SK-N-SH (cell line): ENCODE measurements around the gene RAP1GAP. TPM values are rescaled to one million over a fixed set of nuclear protein-coding genes. Genes with fewer than 3 reads are reported as not detected.

Source experiments
- CTCF ChIA-PET: fragments of 300-600, 350-600 bp; formaldehyde crosslinking; extraction: SDS; loops from one replicate; lab custom pipeline; 2021; lab: Yijun Ruan, JAX
- POLR2A ChIA-PET: fragments of 350-600 bp; sonication (Branson Sonifier 250); formaldehyde crosslinking; extraction: SDS; loops from one replicate; lab custom pipeline; 2020; ENCODE audit warnings: antibody characterized with exemption, inconsistent platforms; lab: Yijun Ruan, JAX
- DNase-seq: peaks from one replicate; pipeline ENCODE4 v3.0.0; 2012
- H2AFZ ChIP-seq: fragments of 200-600 bp; sonication (generic); 2 replicates; pipeline ENCODE4 v1.8.1; 2016; ENCODE audit warnings: antibody characterized with exemption, mild to moderate bottlenecking, low read depth
- H3F3A ChIP-seq: fragments of 200-600 bp; sonication (generic); replicated peaks from 2 replicates; pipeline ENCODE3; 2016; ENCODE audit warnings: antibody characterized with exemption, mild to moderate bottlenecking; ENCODE audit not compliant: insufficient read depth
- H3K27ac ChIP-seq, 2 experiments: fragments of 200-500 bp in 1 of 2; fragments of 200-600 bp in 1 of 2; sonication (Bioruptor generic) in 1 of 2; sonication (generic), shearing (Covaris generic) in 1 of 2; 2 replicates each; pipeline versions ENCODE4 v1.5.1 to v1.6.1; 2014 to 2016; ENCODE audit warnings: low read depth in 2 of 2, inconsistent platforms in 1 of 2, low read length in 1 of 2, mild to moderate bottlenecking in 1 of 2, mixed read lengths in 1 of 2
- H3K27me3 ChIP-seq: fragments of 200-600 bp; sonication (generic), shearing (Covaris generic); 2 replicates; pipeline ENCODE4 v1.6.1; 2016; ENCODE audit warnings: mixed run types; ENCODE audit not compliant: insufficient read depth
- H3K36me3 ChIP-seq, 2 experiments: fragments of 200-500 bp in 1 of 2; fragments of 200-600 bp in 1 of 2; sonication (Bioruptor generic) in 1 of 2; sonication (generic) in 1 of 2; replicated peaks in 1 of 2; 2 replicates each; pipeline versions ENCODE3 to v1.5.1; 2014 to 2016; ENCODE audit warnings: low read length in 1 of 2, mild to moderate bottlenecking in 1 of 2; ENCODE audit not compliant: insufficient read depth in 2 of 2, control insufficient read depth in 1 of 2
- H3K4me1 ChIP-seq, 2 experiments: fragments of 200-500 bp in 1 of 2; fragments of 200-600 bp in 1 of 2; sonication (Bioruptor generic) in 1 of 2; sonication (generic), shearing (Covaris generic) in 1 of 2; 2 replicates each; pipeline versions ENCODE4 v1.5.1 to v1.6.1; 2014 to 2016; ENCODE audit warnings: low read depth in 1 of 2, low read length in 1 of 2, mixed run types in 1 of 2; ENCODE audit not compliant: insufficient read depth in 2 of 2, control insufficient read depth in 1 of 2
- H3K4me2 ChIP-seq: fragments of 200-600 bp; sonication (generic), shearing (Covaris generic); 2 replicates; pipeline ENCODE4 v1.6.1; 2017; ENCODE audit warnings: mixed run types
- H3K4me3 ChIP-seq, 2 experiments: fragments of 200-500 bp in 1 of 2; fragments of 200-600 bp in 1 of 2; sonication (Bioruptor generic) in 1 of 2; sonication (generic), shearing (Covaris generic) in 1 of 2; 2 replicates each; pipeline versions ENCODE4 v1.5.1 to v1.8.1; 2014 to 2016; ENCODE audit warnings: low read depth in 2 of 2, inconsistent platforms in 1 of 2, low read length in 1 of 2, mild to moderate bottlenecking in 1 of 2, mixed read lengths in 1 of 2, moderate library complexity in 1 of 2
- H3K79me2 ChIP-seq: fragments of 200-600 bp; sonication (generic); 2 replicates; pipeline ENCODE4 v1.8.1; 2017; ENCODE audit warnings: mild to moderate bottlenecking; ENCODE audit not compliant: insufficient read depth
- H3K9ac ChIP-seq: fragments of 200-600 bp; sonication (generic); 2 replicates; pipeline ENCODE4 v1.6.1; 2017; ENCODE audit warnings: mixed run types
- H3K9me2 ChIP-seq: fragments of 200-600 bp; sonication (generic); 2 replicates; pipeline ENCODE4 v1.6.1; 2017; ENCODE audit warnings: mixed run types
- H3K9me3 ChIP-seq: fragments of 200-600 bp; sonication (generic); 2 replicates; pipeline ENCODE4 v1.6.1; 2017; ENCODE audit warnings: mixed run types, mild to moderate bottlenecking, moderate library complexity
- H4K20me1 ChIP-seq: fragments of 200-600 bp; sonication (generic); 2 replicates; pipeline ENCODE4 v1.6.1; 2017; ENCODE audit warnings: mild to moderate bottlenecking, mixed run types; ENCODE audit not compliant: insufficient read depth
- ELF1 ChIP-seq: IDR thresholded peaks from 2 replicates; pipeline ENCODE4 v1.4.0; 2012
- EZH2phosphoT487 ChIP-seq: fragments of 200-600 bp; sonication (generic); IDR thresholded peaks from 2 replicates; pipeline ENCODE4 v1.6.1; 2017; ENCODE audit warnings: low read depth, mixed run types, mild to moderate bottlenecking, antibody characterized with exemption, moderate library complexity, borderline replicate concordance
- FOXJ3 ChIP-seq: sonication (generic); formaldehyde crosslinking; IDR thresholded peaks from 2 replicates; pipeline ENCODE4 v1.5.1; 2020; ENCODE audit warnings: mild to moderate bottlenecking, missing genetic modification reagents
- GATA2 ChIP-seq: sonication (generic); formaldehyde crosslinking; IDR thresholded peaks from 2 replicates; pipeline ENCODE4 v1.5.0; 2020; ENCODE audit warnings: mild to moderate bottlenecking, missing genetic modification reagents
- NFIC ChIP-seq: IDR thresholded peaks from 2 replicates; pipeline ENCODE4 v1.4.0; 2012; ENCODE audit warnings: borderline replicate concordance
- NRF1 ChIP-seq: IDR thresholded peaks from 2 replicates; pipeline ENCODE4 v1.6.1; 2012; ENCODE audit warnings: low read depth, mild to moderate bottlenecking, low read length
- RAD21 ChIP-seq: IDR thresholded peaks from 2 replicates; pipeline ENCODE4 v1.6.1; 2012; ENCODE audit warnings: mild to moderate bottlenecking, low read length
- RXRA ChIP-seq: IDR thresholded peaks from 2 replicates; pipeline ENCODE4 v1.4.0; 2012; ENCODE audit warnings: low read depth, mild to moderate bottlenecking, borderline replicate concordance
- SMC3 ChIP-seq: IDR thresholded peaks from 2 replicates; pipeline ENCODE4 v1.6.1; 2012; ENCODE audit warnings: low read depth, low read length, improper control_type of control experiment
- YY1 ChIP-seq: IDR thresholded peaks from 2 replicates; pipeline ENCODE4 v1.4.0; 2012; ENCODE audit warnings: low read depth, mild to moderate bottlenecking
- WGBS: methylation state at CpG from one replicate; pipeline ENCODE4 v1.1.6; 2017; ENCODE audit warnings: low lambda C conversion rate; 5-methylcytosine and 5-hydroxymethylcytosine counted together
- polyA plus RNA-seq, 3 experiments: library from polyadenylated mRNA; depleted of rRNA; stranded (reverse); fragments of >200 nt; gene quantifications; 2 replicates each; pipeline ENCODE4 v1.2.3, GENCODE V29; 2012
- TF ChIP-seq, protein P1 (sequence below): fragments of 200-600 bp; sonication (generic); IDR thresholded peaks from 2 replicates; pipeline ENCODE4 v1.6.1; 2017; ENCODE audit warnings: antibody characterized with exemption, mild to moderate bottlenecking, moderate library complexity
- TF ChIP-seq, protein P2 (sequence below): IDR thresholded peaks from 2 replicates; pipeline ENCODE4; 2012
- TF ChIP-seq, protein P3 (sequence below): fragments of 150-350 bp; IDR thresholded peaks from 2 replicates; pipeline ENCODE4 v1.6.1; 2017; ENCODE audit warnings: antibody characterized with exemption, low read length, low read depth, borderline replicate concordance

RAP1GAP gene
- polyA plus RNA-seq, 1 of the 3 experiments (the other 2 are of a cell fraction), result 0.99 TPM

- H3K4me3 ChIP-seq, result no peak overlapping the region
- no peak overlapping the region for H3K4me2 ChIP-seq
- no peaks in the 10 kb centered on the region for H3K79me2 ChIP-seq
- CTCF ChIA-PET, result interaction anchor here (2.6 kb wide), 1 partner anchor 13 kb away, joined by 18 read pairs; no protein-coding TSS in a partner anchor
- H3K36me3 ChIP-seq, result no peaks in the 10 kb centered on the region
- peaks cover 0 to 9% of the 10 kb centered on the region in 2 experiments; a peak in 1 of 4 replicates for H3K4me1 ChIP-seq
- H3K9me2 ChIP-seq, result no peaks in the 10 kb centered on the region
- no peak overlapping the region for H3K27ac ChIP-seq
- POLR2A ChIA-PET, result no interaction called here
- peak; percentile 56 for DNase-seq
- no peaks in the 10 kb centered on the region for H4K20me1 ChIP-seq
- 20% methylated on average over 1 of the region's 5 CpGs for WGBS
- H3K27me3 ChIP-seq, result peaks cover 6% of the 10 kb centered on the region; the same call in 1 of the 2 replicates
- no peak overlapping the region for H2AFZ ChIP-seq
- no peaks in the 10 kb centered on the region for H3F3A ChIP-seq
- no peaks in the 10 kb centered on the region for H3K9me3 ChIP-seq
- no peak for TF ChIP-seq NRF1
- TF ChIP-seq, all 33 proteins: peak for 0
- H3K9ac ChIP-seq, result no peak overlapping the region
Observed at GRCh38 chr1:21645550-21645949, 23.6 kb downstream of the RAP1GAP start.

GRCh38 chr1:21644906-21645305 is 24.3 kb downstream of the RAP1GAP start:
- Histone ChIP-seq H3K9ac (no peak overlapping the region), H2AFZ (no peak overlapping the region), H3K79me2 (no peaks in the 10 kb centered on the region), H3K27ac (no peak overlapping the region), H3K4me2 (no peak overlapping the region)
- TF ChIP-seq, protein P1, sequence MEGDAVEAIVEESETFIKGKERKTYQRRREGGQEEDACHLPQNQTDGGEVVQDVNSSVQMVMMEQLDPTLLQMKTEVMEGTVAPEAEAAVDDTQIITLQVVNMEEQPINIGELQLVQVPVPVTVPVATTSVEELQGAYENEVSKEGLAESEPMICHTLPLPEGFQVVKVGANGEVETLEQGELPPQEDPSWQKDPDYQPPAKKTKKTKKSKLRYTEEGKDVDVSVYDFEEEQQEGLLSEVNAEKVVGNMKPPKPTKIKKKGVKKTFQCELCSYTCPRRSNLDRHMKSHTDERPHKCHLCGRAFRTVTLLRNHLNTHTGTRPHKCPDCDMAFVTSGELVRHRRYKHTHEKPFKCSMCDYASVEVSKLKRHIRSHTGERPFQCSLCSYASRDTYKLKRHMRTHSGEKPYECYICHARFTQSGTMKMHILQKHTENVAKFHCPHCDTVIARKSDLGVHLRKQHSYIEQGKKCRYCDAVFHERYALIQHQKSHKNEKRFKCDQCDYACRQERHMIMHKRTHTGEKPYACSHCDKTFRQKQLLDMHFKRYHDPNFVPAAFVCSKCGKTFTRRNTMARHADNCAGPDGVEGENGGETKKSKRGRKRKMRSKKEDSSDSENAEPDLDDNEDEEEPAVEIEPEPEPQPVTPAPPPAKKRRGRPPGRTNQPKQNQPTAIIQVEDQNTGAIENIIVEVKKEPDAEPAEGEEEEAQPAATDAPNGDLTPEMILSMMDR, result no peak
- TF ChIP-seq NFIC (no peak), FOXJ3 (CRISPR knock-in tag) (no peak), EZH2phosphoT487 (no peak), RXRA (no peak)
- TF ChIP-seq, all 33 proteins: peak for 0
- Histone ChIP-seq H3K4me1 (peaks cover 0 to 7% of the 10 kb centered on the region in 2 experiments; a peak in 1 of 4 replicates), H3K9me2 (no peaks in the 10 kb centered on the region), H3K4me3 (no peak overlapping the region), H3F3A (no peaks in the 10 kb centered on the region), H3K27me3 (peaks cover 6% of the 10 kb centered on the region; the same call in 1 of the 2 replicates), H3K9me3 (no peaks in the 10 kb centered on the region), H4K20me1 (no peaks in the 10 kb centered on the region), H3K36me3 (no peaks in the 10 kb centered on the region)
- 66% methylated on average over 5 of the region's 5 CpGs for WGBS
- ChIA-PET CTCF (interaction anchor here (1.1 to 2.6 kb wide), 2 partner anchors 14 to 276 kb away, joined by 3 to 18 read pairs; no protein-coding TSS in a partner anchor), POLR2A (interaction anchor here (0.7 kb wide), 1 partner anchor 1523 kb away, joined by 7 read pairs; no protein-coding TSS in a partner anchor)
- DNase-seq, result no peak

DNA sequence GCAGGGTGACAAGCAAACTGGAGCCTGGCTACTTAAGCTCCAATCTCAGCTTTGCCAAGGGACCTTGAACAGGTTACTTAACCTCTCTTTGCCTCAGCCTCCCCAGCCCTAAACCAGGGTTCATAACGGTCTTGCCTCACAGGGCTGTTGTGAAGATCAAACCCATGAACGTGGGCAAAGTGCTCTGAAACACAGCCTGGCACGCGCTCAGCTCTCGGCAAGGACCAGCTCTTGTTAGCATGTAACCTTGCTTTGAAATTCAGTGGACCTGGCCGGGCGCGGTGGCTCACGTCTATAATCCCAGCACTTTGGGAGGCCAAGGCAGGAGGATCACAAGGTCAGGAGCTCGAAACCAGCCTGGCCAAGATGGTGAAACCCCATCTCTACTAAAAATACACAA is 24.8 kb downstream of the RAP1GAP start:
- H3K79me2 ChIP-seq, result no peaks in the 10 kb centered on the region
- no peak for DNase-seq
- POLR2A ChIA-PET, result interaction anchor here (0.7 kb wide), 1 partner anchor 1523 kb away, joined by 7 read pairs; no protein-coding TSS in a partner anchor
- H3K4me3 ChIP-seq, result no peak overlapping the region
- no peaks in the 10 kb centered on the region for H3K9me3 ChIP-seq
- H2AFZ ChIP-seq, result no peak overlapping the region
- CTCF ChIA-PET, result interaction anchor here (1.1 to 2.6 kb wide), 2 partner anchors 14 to 276 kb away, joined by 3 to 18 read pairs; no protein-coding TSS in a partner anchor
- no peaks in the 10 kb centered on the region for H4K20me1 ChIP-seq
- H3K36me3 ChIP-seq, result no peaks in the 10 kb centered on the region
- 66% methylated on average over 10 of the region's 10 CpGs for WGBS
- H3K27me3 ChIP-seq, result peaks cover 4% of the 10 kb centered on the region; the same call in 1 of the 2 replicates
- H3K4me1 ChIP-seq, result peaks cover 0 to 7% of the 10 kb centered on the region in 2 experiments; a peak in 1 of 4 replicates
- no peak overlapping the region for H3K4me2 ChIP-seq
- no peak overlapping the region for H3K27ac ChIP-seq
- TF ChIP-seq, protein P1, result no peak
- TF ChIP-seq FOXJ3 (CRISPR knock-in tag), result no peak
- no peak for TF ChIP-seq YY1
- no peak for TF ChIP-seq NRF1
- TF ChIP-seq, protein P2, sequence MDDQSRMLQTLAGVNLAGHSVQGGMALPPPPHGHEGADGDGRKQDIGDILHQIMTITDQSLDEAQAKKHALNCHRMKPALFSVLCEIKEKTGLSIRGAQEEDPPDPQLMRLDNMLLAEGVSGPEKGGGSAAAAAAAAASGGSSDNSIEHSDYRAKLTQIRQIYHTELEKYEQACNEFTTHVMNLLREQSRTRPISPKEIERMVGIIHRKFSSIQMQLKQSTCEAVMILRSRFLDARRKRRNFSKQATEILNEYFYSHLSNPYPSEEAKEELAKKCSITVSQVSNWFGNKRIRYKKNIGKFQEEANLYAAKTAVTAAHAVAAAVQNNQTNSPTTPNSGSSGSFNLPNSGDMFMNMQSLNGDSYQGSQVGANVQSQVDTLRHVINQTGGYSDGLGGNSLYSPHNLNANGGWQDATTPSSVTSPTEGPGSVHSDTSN, result no peak
- no peak for TF ChIP-seq NFIC
- no peak for TF ChIP-seq SMC3
- TF ChIP-seq, protein P3, sequence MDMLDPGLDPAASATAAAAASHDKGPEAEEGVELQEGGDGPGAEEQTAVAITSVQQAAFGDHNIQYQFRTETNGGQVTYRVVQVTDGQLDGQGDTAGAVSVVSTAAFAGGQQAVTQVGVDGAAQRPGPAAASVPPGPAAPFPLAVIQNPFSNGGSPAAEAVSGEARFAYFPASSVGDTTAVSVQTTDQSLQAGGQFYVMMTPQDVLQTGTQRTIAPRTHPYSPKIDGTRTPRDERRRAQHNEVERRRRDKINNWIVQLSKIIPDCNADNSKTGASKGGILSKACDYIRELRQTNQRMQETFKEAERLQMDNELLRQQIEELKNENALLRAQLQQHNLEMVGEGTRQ, result no peak
- TF ChIP-seq ELF1, result no peak
- TF ChIP-seq GATA2 (CRISPR knock-in tag), result no peak
- no peak for TF ChIP-seq RAD21
- no peak overlapping the region for H3K9ac ChIP-seq
- H3F3A ChIP-seq, result no peaks in the 10 kb centered on the region
- no peaks in the 10 kb centered on the region for H3K9me2 ChIP-seq
